Lower leg skin (tissue), 4 donors: ENCODE results near the gene ERO1A. TPM values are rescaled to one million over a fixed set of nuclear protein-coding genes. Genes with fewer than 3 reads are reported as not detected.

Experiments
- DNase-seq, 2 donors: peaks; one replicate each; pipeline ENCODE4 v3.0.0-alpha.2; 2019; ENCODE audit warnings: low spot score in 2 of 2
- H3K4me3 ChIP-seq: fragments of 200-600 bp; sonication (generic); 2 replicates; pipeline ENCODE4 v1.5.1; 2017; ENCODE audit warnings: mild to moderate bottlenecking, low read depth; ENCODE audit not compliant: poor library complexity, severe bottlenecking
- CTCF ChIP-seq, 3 donors: fragments of 450-650 bp; IDR thresholded peaks; one replicate each; pipeline ENCODE4 v1.5.1; 2016; ENCODE audit warnings: antibody characterized with exemption in 3 of 3, mild to moderate bottlenecking in 3 of 3, moderate library complexity in 2 of 3
- POLR2A ChIP-seq, 2 donors: fragments of 450-650 bp; IDR thresholded peaks; one replicate each; pipeline ENCODE4 v1.6.1; 2016 to 2017; ENCODE audit warnings: antibody characterized with exemption in 2 of 2, mild to moderate bottlenecking in 1 of 2, moderate library complexity in 1 of 2
- WGBS, 2 donors: methylation state at CpG; one replicate each; pipeline ENCODE4 v1.1.5; 2018; 5-methylcytosine and 5-hydroxymethylcytosine counted together
- intact Hi-C: fragments of 100-400 bp; cut with DNase I; formaldehyde crosslinking; loops from one replicate; pipeline ENCODE4 v1.15.0; 2023; ENCODE audit warnings: low total_unique reads
- total RNA-seq, 4 donors: library from RNA; depleted of rRNA; stranded (reverse); fragments of >200 nt; gene quantifications; one replicate each; pipeline ENCODE4 v1.1.0, GENCODE V29; 2016

ERO1A gene
- total RNA-seq, 4 donors from 2014 or later: 35.8 to 54.5 (median 44.0) TPM

- no peak overlapping the region for H3K4me3 ChIP-seq
- no peak for DNase-seq
- TF ChIP-seq CTCF (IDR thresholded peaks at IDR 0.05): no peak
- no peak for TF ChIP-seq POLR2A (IDR thresholded peaks at IDR 0.05)
- intact Hi-C loops: no loop called here
- WGBS, 2 donors: 49 to 50% methylated on average over 5 of the region's 5 CpGs
These were observed 3.0 kb downstream of the ERO1A start for GRCh38 chr14:52692248-52692962.

- DNase-seq: no peak
- intact Hi-C loops: no loop called here
- H3K4me3 ChIP-seq: no peak overlapping the region
- no peak for TF ChIP-seq CTCF (IDR thresholded peaks at IDR 0.05)
- TF ChIP-seq POLR2A (IDR thresholded peaks at IDR 0.05): no peak
- 84 to 87% methylated on average over 7 of the region's 7 CpGs for WGBS, 2 donors
These were observed 4.2 kb downstream of the ERO1A start for GRCh38 chr14:52690983-52691760.

- no peak for DNase-seq
- 91 to 100% methylated on average over 1 of the region's 1 CpG for WGBS, 2 donors
- TF ChIP-seq POLR2A (IDR thresholded peaks at IDR 0.05) (no peak), CTCF (IDR thresholded peaks at IDR 0.05) (no peak)
- intact Hi-C loops: no loop called here
- H3K4me3 ChIP-seq: no peak overlapping the region
These were observed 9.2 kb downstream of the ERO1A start for GRCh38 chr14:52686176-52686575.

GRCh38 chr14:52683985-52684520, 11.3 kb downstream of the ERO1A start:
- no peak for DNase-seq
- H3K4me3 ChIP-seq: no peak overlapping the region
- 90 to 91% methylated on average over 2 of the region's 2 CpGs for WGBS, 2 donors
- intact Hi-C loops: no loop called here
- TF ChIP-seq CTCF (IDR thresholded peaks at IDR 0.05) (no peak), POLR2A (IDR thresholded peaks at IDR 0.05) (no peak)

- no peak for DNase-seq
- H3K4me3 ChIP-seq: no peak overlapping the region
- intact Hi-C loops: no loop called here
- 99 to 100% methylated on average over 2 of the region's 2 CpGs for WGBS, 2 donors
- TF ChIP-seq CTCF (IDR thresholded peaks at IDR 0.05): no peak
These were observed 16.8 kb downstream of the ERO1A start for GRCh38 chr14:52678591-52678990.
